GM12878 (cell line): ENCODE measurements around the gene PKD1L1. TPM values are rescaled to one million over a fixed set of nuclear protein-coding genes. Genes with fewer than 3 reads are reported as not detected.

Source experiments
- ATAC-seq: fragments of 200-7000 bp; cut with Tn5 transposase; 3 replicates; pipeline ENCODE4 v1.9.1; 2020; ENCODE audit warnings: mild to moderate bottlenecking, moderate library complexity
- BruUV-seq: library from RNA; stranded (reverse); fragments of 400-500 nt; replicated peaks from 2 replicates; lab custom pipeline; 2021; lab: Mats Ljungman, UMichigan
- CTCF ChIA-PET: fragments of 300-600 bp; sonication (Branson Sonifier 250); formaldehyde crosslinking; extraction: SDS; loops from one replicate; lab custom pipeline; 2021; ENCODE audit warnings: inconsistent platforms; lab: Yijun Ruan, JAX
- POLR2A ChIA-PET: fragments of 350-600 bp; formaldehyde crosslinking; extraction: SDS; loops from one replicate; lab custom pipeline; 2021; ENCODE audit warnings: inconsistent platforms; lab: Charles Lee
- RAD21 ChIA-PET: fragments of 300-600 bp; sonication (Branson Sonifier 250); formaldehyde crosslinking; loops from one replicate; lab custom pipeline; 2023; ENCODE audit warnings: antibody characterized with exemption; ENCODE audit not compliant: unreplicated experiment; lab: Charles Lee
- SMC1A ChIA-PET: fragments of 300-600 bp; sonication (Branson Sonifier 250); formaldehyde crosslinking; loops from one replicate; lab custom pipeline; 2023; ENCODE audit not compliant: unreplicated experiment, uncharacterized antibody; lab: Charles Lee
- DNase-seq: peaks from one replicate; pipeline ENCODE4 v3.0.0-alpha.2; 2011; ENCODE audit warnings: low read depth, low spot score
- FAIRE-seq: peaks from 3 replicates; lab custom pipeline; 2011; peaks lifted over from hg19 to GRCh38; lab: Jason Lieb, UNC
- H2AFZ ChIP-seq: 2 replicates; pipeline ENCODE4 v1.6.0; 2011; ENCODE audit warnings: low read depth, low read length, control low read depth; ENCODE audit not compliant: control insufficient read depth
- H3K27ac ChIP-seq: 2 replicates; pipeline ENCODE4 v1.5.1; 2011; ENCODE audit warnings: control low read depth; ENCODE audit not compliant: control insufficient read depth, insufficient read depth
- H3K27me3 ChIP-seq, 2 experiments: replicated peaks in 1 of 2; 2 replicates each; pipeline versions ENCODE4 v1.6.0 to v1.6.1; 2011; ENCODE audit warnings: low read length in 1 of 2; ENCODE audit not compliant: control insufficient read depth in 2 of 2, insufficient read depth in 2 of 2
- H3K36me3 ChIP-seq, 2 experiments: 2 replicates each; pipeline ENCODE4 v1.5.1; 2011; ENCODE audit warnings: low read length in 1 of 2; ENCODE audit not compliant: control insufficient read depth in 2 of 2, insufficient read depth in 2 of 2
- H3K4me1 ChIP-seq: 2 replicates; pipeline ENCODE4 v1.6.1; 2011; ENCODE audit warnings: mild to moderate bottlenecking, low read length, moderate library complexity, mixed read lengths; ENCODE audit not compliant: control insufficient read depth, insufficient read depth
- H3K4me2 ChIP-seq: 2 replicates; pipeline ENCODE4 v1.6.0; 2011; ENCODE audit warnings: control low read depth; ENCODE audit not compliant: control insufficient read depth, insufficient read depth
- H3K4me3 ChIP-seq: fragments of 200-600 bp; sonication (generic); 2 replicates; pipeline ENCODE4 v1.5.1; 2016
- H3K79me2 ChIP-seq: 2 replicates; pipeline ENCODE4 v1.6.0; 2011; ENCODE audit warnings: low read length; ENCODE audit not compliant: control insufficient read depth, insufficient read depth
- H3K9ac ChIP-seq: 2 replicates; pipeline ENCODE4 v1.8.0; 2011; ENCODE audit warnings: low read length, control low read depth, mixed read lengths; ENCODE audit not compliant: control insufficient read depth, insufficient read depth
- H3K9me3 ChIP-seq: replicated peaks from 3 replicates; pipeline ENCODE4 v1.5.1; 2011; ENCODE audit warnings: mild to moderate bottlenecking, low read length; ENCODE audit not compliant: control insufficient read depth, insufficient read depth
- H4K20me1 ChIP-seq: 2 replicates; pipeline ENCODE4 v1.6.0; 2011; ENCODE audit not compliant: control insufficient read depth, insufficient read depth
- ATF7 ChIP-seq: fragments of 450-650 bp; IDR thresholded peaks from 2 replicates; pipeline ENCODE4 v1.6.1; 2016; ENCODE audit warnings: low read depth, mild to moderate bottlenecking
- BACH1 ChIP-seq: fragments of 450-650 bp; IDR thresholded peaks from 2 replicates; pipeline ENCODE4 v1.6.1; 2017; ENCODE audit warnings: mild to moderate bottlenecking, borderline replicate concordance
- CBFB ChIP-seq: IDR thresholded peaks from 2 replicates; pipeline ENCODE4 v1.6.1; 2016; ENCODE audit warnings: antibody characterized with exemption, low read depth
- CREB1 ChIP-seq: IDR thresholded peaks from 2 replicates; pipeline ENCODE4 v1.6.1; 2012; ENCODE audit warnings: low read depth, mild to moderate bottlenecking, inconsistent platforms
- CTCF ChIP-seq, 3 experiments: IDR thresholded peaks in 2 of 3; conservative IDR thresholded peaks in 1 of 3; 2 replicates each; pipeline ENCODE4 v1.5.1; 2011; ENCODE audit warnings: low read depth in 3 of 3, low read length in 3 of 3, mild to moderate bottlenecking in 3 of 3, control low read depth in 2 of 3, moderate library complexity in 2 of 3, inconsistent platforms in 1 of 3, mixed read lengths in 1 of 3; ENCODE audit not compliant: control insufficient read depth in 2 of 3, insufficient read depth in 1 of 3; ENCODE audit errors: extremely low read depth in 1 of 3
- EP300 ChIP-seq, 2 experiments: fragments of 150-350 bp in 1 of 2; IDR thresholded peaks; 2 replicates each; pipeline ENCODE4 v1.6.1; 2011 to 2012; ENCODE audit warnings: low read depth in 2 of 2, low read length in 2 of 2, borderline replicate concordance in 1 of 2, improper control_type of control experiment in 1 of 2, inconsistent platforms in 1 of 2; ENCODE audit not compliant: control insufficient read depth in 1 of 2
- ESRRA ChIP-seq: IDR thresholded peaks from 2 replicates; pipeline ENCODE4 v1.6.1; 2012; ENCODE audit warnings: mild to moderate bottlenecking, low read length, improper control_type of control experiment
- HCFC1 ChIP-seq: fragments of 150-350 bp; IDR thresholded peaks from 2 replicates; pipeline ENCODE4 v1.6.1; 2014; ENCODE audit warnings: low read length
- HSF1 ChIP-seq: fragments of 150-350 bp; IDR thresholded peaks from 2 replicates; pipeline ENCODE4 v1.6.1; 2014; ENCODE audit warnings: mild to moderate bottlenecking, low read depth, low read length
- MYB ChIP-seq: fragments of 150-350 bp; IDR thresholded peaks from 2 replicates; pipeline ENCODE4 v1.6.1; 2014; ENCODE audit warnings: mild to moderate bottlenecking, low read depth, low read length, borderline replicate concordance
- NFXL1 ChIP-seq: fragments of 450-650 bp; IDR thresholded peaks from 2 replicates; pipeline ENCODE4 v1.6.1; 2017; ENCODE audit warnings: antibody characterized with exemption, mild to moderate bottlenecking, borderline replicate concordance
- NKRF ChIP-seq: fragments of 450-650 bp; conservative IDR thresholded peaks from 2 replicates; pipeline ENCODE4 v1.6.1; 2017; ENCODE audit warnings: mild to moderate bottlenecking, moderate library complexity
- PKNOX1 ChIP-seq: fragments of 450-650 bp; IDR thresholded peaks from 2 replicates; pipeline ENCODE4 v1.6.1; 2016; ENCODE audit warnings: mild to moderate bottlenecking
- POU2F2 ChIP-seq: IDR thresholded peaks from 3 replicates; pipeline ENCODE4 v1.6.1; 2011; ENCODE audit warnings: low read depth, mild to moderate bottlenecking, low read length, borderline replicate concordance
- RUNX3 ChIP-seq: IDR thresholded peaks from 2 replicates; pipeline ENCODE4 v1.6.1; 2012; ENCODE audit warnings: low read length, inconsistent platforms
- SMAD1 ChIP-seq: fragments of 450-650 bp; IDR thresholded peaks from 2 replicates; pipeline ENCODE4 v1.6.1; 2018; ENCODE audit warnings: mild to moderate bottlenecking, low read depth; ENCODE audit not compliant: partially characterized antibody
- TAF1 ChIP-seq: IDR thresholded peaks from 2 replicates; pipeline ENCODE4 v1.6.1; 2011; ENCODE audit warnings: mild to moderate bottlenecking, low read depth, low read length, borderline replicate concordance
- ZNF217 ChIP-seq: fragments of 450-650 bp; IDR thresholded peaks from 2 replicates; pipeline ENCODE4 v1.6.1; 2017; ENCODE audit warnings: antibody characterized with exemption, mild to moderate bottlenecking
- WGBS: methylation state at CpG from one replicate; pipeline ENCODE4 v1.1.6; 2016; ENCODE audit warnings: low lambda C conversion rate; ENCODE audit not compliant: insufficient replicate concordance, insufficient coverage; ENCODE audit errors: missing lambda C conversion rate; 5-methylcytosine and 5-hydroxymethylcytosine counted together
- in situ Hi-C: fragments of 300-500 bp; cut with MboI; formaldehyde crosslinking; loops from 9 replicates; pipeline ENCODE4 v1.14.3; 2018; ENCODE audit warnings: mixed read lengths
- intact Hi-C: fragments of 100-400 bp; cut with micrococcal nuclease; formaldehyde crosslinking; loops from one replicate; pipeline ENCODE4 v1.14.2; 2022; ENCODE audit not compliant: unreplicated experiment
- polyA plus RNA-seq, 11 experiments: library from polyadenylated mRNA; depleted of rRNA in 4 of 11; unstranded in 6 of 11; stranded (reverse) in 5 of 11; fragments of >200 nt; fragmentation: Nextera tagmentation in 4 of 11; fragmentation: Illumina TruSeq in 1 of 11; extraction: Ambion mirVana in 4 of 11; extraction: Trizol in 1 of 11; gene quantifications; 1 replicate in 1 of 11; 2 replicates in 10 of 11; pipeline versions ENCODE4 v1.2.1 to v1.2.3, GENCODE V29; 2011 to 2016; ENCODE audit warnings: inconsistent platforms in 2 of 11, missing spikeins in 2 of 11, low read depth in 1 of 11
- total RNA-seq, 4 experiments: library from RNA; depleted of rRNA in 3 of 4; stranded (reverse); fragments of >200 nt in 3 of 4; fragmentation: Illumina TruSeq in 1 of 4; extraction: Trizol in 1 of 4; gene quantifications; 2 replicates each; pipeline versions ENCODE4 v1.2.1 to v1.2.3, GENCODE V29; 2013 to 2021

PKD1L1 gene
- total and polyA plus RNA-seq, 10 of the 15 experiments (the other 5 are each of a cell fraction or from before 2014, with no cell fraction given): under 0.01 to 0.05 (median 0.02) TPM; not detected in 3

GRCh38 chr7:47866120-47866519 lies 82.1 kb downstream of the PKD1L1 start:
- TF ChIP-seq HCFC1 (no peak), CREB1 (no peak), EP300 (IDR thresholded peaks at IDR 0.05; ENCODE audit: borderline replicate concordance in 1 of 2, control insufficient read depth in 1 of 2, low read depth in 2 of 2, low read length in 2 of 2) (no peak), ESRRA (no peak), CTCF (IDR thresholded peaks at IDR 0.05 in 2 of 3, conservative IDR thresholded peaks at IDR 0.05 in 1 of 3; ENCODE audit: control insufficient read depth in 2 of 3, extremely low read depth in 1 of 3, insufficient read depth in 1 of 3, low read depth in 3 of 3, low read length in 3 of 3) (no peak), PKNOX1 (no peak), SMAD1 (no peak), RUNX3 (no peak), BACH1 (no peak), NKRF (no peak), HSF1 (no peak), NFXL1 (no peak), TAF1 (no peak), POU2F2 (no peak), CBFB (no peak), MYB (no peak), ATF7 (no peak), ZNF217 (no peak)
- TF ChIP-seq, all 136 proteins: peak for 0
- no peak overlapping the region for H3K9ac ChIP-seq
- H3K79me2 ChIP-seq: no peaks in the 10 kb centered on the region
- peaks cover 0 to 3% of the 10 kb centered on the region in 2 experiments; a peak in 2 of 4 replicates for H3K27me3 ChIP-seq
- DNase-seq (no peak), FAIRE-seq (no peak), ATAC-seq (no peak)
- 0% methylated on average over 3 of the region's 3 CpGs for WGBS
- H3K4me1 ChIP-seq: no peaks in the 10 kb centered on the region
- H3K9me3 ChIP-seq: no peaks in the 10 kb centered on the region
- no peak overlapping the region for H3K4me3 ChIP-seq
- RAD21 ChIA-PET: no interaction called here
- no peak overlapping the region for H3K4me2 ChIP-seq
- no peaks in the 10 kb centered on the region for H4K20me1 ChIP-seq
- H3K36me3 ChIP-seq: no peaks in the 10 kb centered on the region
- BruUV-seq: no TSS peak
- intact Hi-C loops: no loop called here
- POLR2A ChIA-PET: no interaction called here
- no peak overlapping the region for H2AFZ ChIP-seq
- CTCF ChIA-PET: no interaction called here
- in situ Hi-C loops: no loop called here
- SMC1A ChIA-PET: no interaction called here
- H3K27ac ChIP-seq: no peak overlapping the region
